A549 (cell line): ENCODE measurements around the gene SLC39A3. TPM values are rescaled to one million over a fixed set of nuclear protein-coding genes. Genes with fewer than 3 reads are reported as not detected.

Experiments used
- ATAC-seq, 2 experiments: fragments of 200-7000 bp in 1 of 2; fragments of >200 bp in 1 of 2; cut with Nextera tagmentation in 1 of 2; cut with Tn5 transposase in 1 of 2; 3 replicates each; pipeline versions ENCODE4 v1.8.0 to v1.9.1; 2018 to 2020; ENCODE audit warnings: mild to moderate bottlenecking in 1 of 2, moderate library complexity in 1 of 2
- CTCF ChIA-PET: fragments of 300-600 bp; sonication (Branson Sonifier 250); formaldehyde crosslinking; extraction: SDS; loops from one replicate; lab custom pipeline; 2021; ENCODE audit warnings: antibody characterized with exemption, inconsistent platforms; lab: Yijun Ruan, JAX
- POLR2A ChIA-PET: fragments of 350-600 bp; formaldehyde crosslinking; extraction: SDS; loops from one replicate; lab custom pipeline; 2021; ENCODE audit warnings: antibody characterized with exemption, inconsistent platforms; lab: Yijun Ruan, JAX
- DNase-seq, 2 experiments: peaks; one replicate each; pipeline versions ENCODE4 v3.0.0 to v3.0.0-alpha.2; 2011 to 2016; ENCODE audit warnings: low read depth in 1 of 2, low spot score in 1 of 2
- FAIRE-seq: peaks from 2 replicates; lab custom pipeline; 2011; peaks lifted over from hg19 to GRCh38; lab: Jason Lieb, UNC
- H3K27ac ChIP-seq, 2 experiments: fragments of >200 bp; sonication (Bioruptor Twin); formaldehyde crosslinking; 3 replicates each; pipeline ENCODE4 v1.5.1; 2016 to 2017
- H3K4me1 ChIP-seq: fragments of >200 bp; sonication (Bioruptor Twin); formaldehyde crosslinking; 3 replicates; pipeline ENCODE4 v1.6.1; 2016
- H3K4me2 ChIP-seq: fragments of >200 bp; sonication (Bioruptor Twin); formaldehyde crosslinking; 3 replicates; pipeline ENCODE4 v1.6.1; 2016
- H3K4me3 ChIP-seq: fragments of >200 bp; sonication (Bioruptor Twin); formaldehyde crosslinking; 3 replicates; pipeline ENCODE4 v1.5.1; 2016
- H3K9me3 ChIP-seq: fragments of >200 bp; sonication (Bioruptor Twin); formaldehyde crosslinking; 3 replicates; pipeline ENCODE4 v1.6.1; 2016
- CTCF ChIP-seq: fragments of >200 bp; sonication (Bioruptor Twin); formaldehyde crosslinking; IDR thresholded peaks from 3 replicates; pipeline ENCODE4 v1.5.1; 2016
- E2F6 ChIP-seq: IDR thresholded peaks from 2 replicates; pipeline ENCODE4 v1.6.1; 2012; ENCODE audit warnings: low read depth, borderline replicate concordance
- EP300 ChIP-seq, 2 experiments: fragments of >200 bp; sonication (Bioruptor Twin); formaldehyde crosslinking; IDR thresholded peaks; 2 replicates in 1 of 2; 3 replicates in 1 of 2; pipeline ENCODE4 v1.6.1; 2016 to 2017
- ESRRA ChIP-seq: fragments of 150-350 bp; IDR thresholded peaks from 2 replicates; pipeline ENCODE4 v1.6.1; 2014; ENCODE audit warnings: mild to moderate bottlenecking, low read length, borderline replicate concordance
- FOSB ChIP-seq: fragments of 250-450 bp; sonication (Bioruptor Pico); IDR thresholded peaks from 2 replicates; pipeline ENCODE4 v1.5.0; 2020; ENCODE audit warnings: mild to moderate bottlenecking, moderate library complexity
- HOXB5 ChIP-seq: fragments of 250-450 bp; sonication (Bioruptor Pico); IDR thresholded peaks from 2 replicates; pipeline ENCODE4 v1.5.0; 2020; ENCODE audit warnings: mild to moderate bottlenecking, moderate library complexity
- KDM1A ChIP-seq: fragments of 200-600 bp; sonication (generic); IDR thresholded peaks from 2 replicates; pipeline ENCODE4 v1.6.1; 2016; ENCODE audit warnings: low read depth, mild to moderate bottlenecking
- MAZ ChIP-seq: fragments of 150-350 bp; IDR thresholded peaks from 2 replicates; pipeline ENCODE4 v1.6.1; 2014; ENCODE audit warnings: antibody characterized with exemption, low read depth, low read length, borderline replicate concordance
- NPAS2 ChIP-seq: fragments of 250-450 bp; sonication (Bioruptor Pico); IDR thresholded peaks from 2 replicates; pipeline ENCODE4 v1.8.0; 2022; ENCODE audit warnings: mild to moderate bottlenecking, moderate library complexity, borderline replicate concordance
- NR3C1 ChIP-seq: fragments of >200 bp; sonication (Bioruptor Twin); formaldehyde crosslinking; IDR thresholded peaks from 3 replicates; pipeline ENCODE4 v1.6.1; 2017
- POLR2A ChIP-seq: IDR thresholded peaks from 2 replicates; pipeline ENCODE4 v1.6.1; 2012; ENCODE audit warnings: mild to moderate bottlenecking, low read length
- POLR2AphosphoS2 ChIP-seq: conservative IDR thresholded peaks from 2 replicates; pipeline ENCODE4 v1.6.1; 2012; ENCODE audit warnings: low read length, improper control_type of control experiment, inconsistent platforms
- RARB ChIP-seq: fragments of 250-450 bp; sonication (Bioruptor Pico); IDR thresholded peaks from 2 replicates; pipeline ENCODE4 v1.8.0; 2021; ENCODE audit warnings: mild to moderate bottlenecking, moderate library complexity
- RNF2 ChIP-seq: fragments of 200-600 bp; sonication (generic); IDR thresholded peaks from 2 replicates; pipeline ENCODE4 v1.6.1; 2016; ENCODE audit warnings: low read depth, mild to moderate bottlenecking, antibody characterized with exemption, moderate library complexity, borderline replicate concordance
- SMC3 ChIP-seq: fragments of >200 bp; sonication (Bioruptor Twin); formaldehyde crosslinking; IDR thresholded peaks from 3 replicates; pipeline ENCODE4 v1.6.1; 2018; ENCODE audit warnings: inconsistent platforms
- SREBF2 ChIP-seq: fragments of 450-650 bp; IDR thresholded peaks from 2 replicates; pipeline ENCODE4 v1.6.1; 2014; ENCODE audit warnings: mild to moderate bottlenecking, moderate library complexity
- TFCP2L1 ChIP-seq: fragments of 250-450 bp; sonication (Bioruptor Pico); IDR thresholded peaks from 2 replicates; pipeline ENCODE4 v1.5.0; 2021; ENCODE audit warnings: mild to moderate bottlenecking
- WGBS: methylation state at CpG from one replicate; pipeline ENCODE4 v1.1.6; 2017; ENCODE audit errors: missing lambda C conversion rate; 5-methylcytosine and 5-hydroxymethylcytosine counted together
- polyA plus RNA-seq, 4 experiments: library from polyadenylated mRNA; depleted of rRNA in 3 of 4; stranded (reverse); fragments of >200 nt; fragmentation: RNase III in 1 of 4; extraction: RNeasy Plus Mini Kit Qiagen cat#74134 plus additional on column Dnase treatment in 1 of 4; gene quantifications; 2 replicates in 3 of 4; 3 replicates in 1 of 4; pipeline ENCODE4 v1.2.3, GENCODE V29; 2011 to 2017
- TF ChIP-seq, protein P1 (sequence below): IDR thresholded peaks from 2 replicates; pipeline ENCODE4 v1.6.1; 2012
- TF ChIP-seq, protein P2 (sequence below): fragments of 200-600 bp; sonication (generic); IDR thresholded peaks from 2 replicates; pipeline ENCODE4 v1.6.1; 2016; ENCODE audit warnings: antibody characterized with exemption, mild to moderate bottlenecking, moderate library complexity

The SLC39A3 gene
- polyA plus RNA-seq, 2 of the 4 experiments (the other 2 are of a cell fraction), result 28.3 to 29.6 TPM

DNA sequence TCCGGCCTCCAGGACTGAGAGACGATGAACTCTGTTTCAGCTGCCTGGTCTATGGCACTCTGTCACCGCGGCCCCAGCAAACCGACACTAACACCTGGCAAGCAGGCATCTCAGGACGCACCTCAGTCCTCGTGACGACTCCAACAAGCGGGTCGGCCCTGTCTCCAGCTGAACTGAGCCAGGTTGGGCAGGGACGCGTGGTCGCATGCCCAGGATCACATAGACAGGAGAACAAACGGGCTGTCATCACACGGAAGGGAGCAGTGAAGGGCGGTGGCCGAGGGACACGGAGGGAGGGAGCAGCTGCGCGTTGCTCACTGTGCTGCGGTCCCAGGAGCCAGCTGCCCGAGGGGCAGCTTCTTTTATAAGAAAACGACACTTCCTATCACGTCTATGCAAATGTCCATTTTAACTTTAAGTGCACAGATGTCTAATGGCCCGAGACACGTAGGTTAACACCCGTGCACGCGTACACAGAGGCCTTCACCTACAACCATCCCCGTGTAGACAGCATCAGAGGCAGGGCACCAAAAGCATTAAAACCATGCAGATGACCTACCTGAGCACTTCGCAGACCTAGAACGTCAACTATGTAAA is 34.4 kb upstream of the SLC39A3 start:
- POLR2A ChIA-PET, result no interaction called here
- no peak for ATAC-seq
- no peak overlapping the region for H3K4me2 ChIP-seq
- H3K4me1 ChIP-seq, result no peaks in the 10 kb centered on the region
- H3K9me3 ChIP-seq, result no peaks in the 10 kb centered on the region
- TF ChIP-seq POLR2A (no peak), ESRRA (no peak), NPAS2 (CRISPR knock-in tag) (no peak), POLR2AphosphoS2 (no peak), TFCP2L1 (CRISPR knock-in tag) (no peak), KDM1A (no peak), CTCF (no peak), EP300 (IDR thresholded peaks at IDR 0.05) (no peak), SREBF2 (no peak)
- TF ChIP-seq, protein P1, sequence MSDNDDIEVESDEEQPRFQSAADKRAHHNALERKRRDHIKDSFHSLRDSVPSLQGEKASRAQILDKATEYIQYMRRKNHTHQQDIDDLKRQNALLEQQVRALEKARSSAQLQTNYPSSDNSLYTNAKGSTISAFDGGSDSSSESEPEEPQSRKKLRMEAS, result no peak
- TF ChIP-seq, all 56 proteins: peak for 0
- no peak for FAIRE-seq
- no peak for DNase-seq
- WGBS, result 93% methylated on average over 28 of the region's 32 CpGs
- H3K4me3 ChIP-seq, result no peak overlapping the region
- no peak overlapping the region for H3K27ac ChIP-seq
- CTCF ChIA-PET, result no interaction called here

DNA sequence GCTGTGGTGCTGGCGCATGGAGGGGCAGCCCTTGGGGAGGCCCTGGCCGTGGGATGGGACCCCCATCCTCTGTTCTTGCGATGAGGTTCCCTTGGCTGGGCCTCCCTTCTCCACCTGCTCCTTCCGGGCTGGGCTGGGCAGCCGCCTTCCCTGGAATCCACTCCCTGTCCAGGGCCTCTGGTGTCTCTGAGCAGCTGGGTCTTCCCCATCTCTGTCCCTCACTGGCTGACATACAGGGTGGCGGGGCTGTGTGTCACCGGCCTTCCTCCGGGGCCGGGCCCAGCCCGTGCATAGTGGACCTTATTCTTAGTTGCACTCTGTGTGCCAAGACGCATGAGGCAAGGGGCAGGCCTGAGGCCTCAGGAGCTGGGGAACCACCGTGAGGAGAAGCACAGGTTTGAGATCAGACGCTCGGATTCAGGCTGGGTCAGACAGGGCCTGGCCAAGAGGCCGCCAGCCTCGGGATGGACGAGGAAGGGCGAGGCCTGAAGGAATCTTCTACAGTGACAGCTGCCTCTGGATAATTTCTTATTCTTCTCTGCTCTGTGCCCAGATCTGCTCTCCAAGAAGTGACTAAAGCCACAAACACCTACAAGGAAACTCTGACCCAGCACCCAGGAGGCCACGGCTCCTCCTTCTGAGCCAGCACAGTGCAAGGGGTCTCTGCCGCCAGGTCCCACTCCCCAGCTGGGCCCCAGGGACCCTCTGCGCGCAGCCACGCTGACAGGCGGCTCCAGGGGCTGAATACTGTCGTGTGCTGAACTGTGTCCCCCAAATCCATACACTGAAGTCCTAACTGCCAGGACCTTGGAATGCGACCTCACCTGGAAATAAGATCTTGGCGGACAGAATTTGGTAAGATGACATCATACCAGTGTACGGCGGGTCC is 32.2 kb upstream of the SLC39A3 start:
- Histone ChIP-seq H3K4me1 (no peaks in the 10 kb centered on the region), H3K4me2 (no peak overlapping the region), H3K4me3 (no peak overlapping the region), H3K9me3 (no peaks in the 10 kb centered on the region), H3K27ac (no peak overlapping the region)
- no peak for DNase-seq
- TF ChIP-seq, protein P1, result no peak
- TF ChIP-seq RARB, result no peak
- TF ChIP-seq NR3C1, result no peak
- no peak for TF ChIP-seq FOSB
- no peak for TF ChIP-seq MAZ
- no peak for TF ChIP-seq HOXB5 (CRISPR knock-in tag)
- no peak for TF ChIP-seq SMC3
- TF ChIP-seq, protein P2, sequence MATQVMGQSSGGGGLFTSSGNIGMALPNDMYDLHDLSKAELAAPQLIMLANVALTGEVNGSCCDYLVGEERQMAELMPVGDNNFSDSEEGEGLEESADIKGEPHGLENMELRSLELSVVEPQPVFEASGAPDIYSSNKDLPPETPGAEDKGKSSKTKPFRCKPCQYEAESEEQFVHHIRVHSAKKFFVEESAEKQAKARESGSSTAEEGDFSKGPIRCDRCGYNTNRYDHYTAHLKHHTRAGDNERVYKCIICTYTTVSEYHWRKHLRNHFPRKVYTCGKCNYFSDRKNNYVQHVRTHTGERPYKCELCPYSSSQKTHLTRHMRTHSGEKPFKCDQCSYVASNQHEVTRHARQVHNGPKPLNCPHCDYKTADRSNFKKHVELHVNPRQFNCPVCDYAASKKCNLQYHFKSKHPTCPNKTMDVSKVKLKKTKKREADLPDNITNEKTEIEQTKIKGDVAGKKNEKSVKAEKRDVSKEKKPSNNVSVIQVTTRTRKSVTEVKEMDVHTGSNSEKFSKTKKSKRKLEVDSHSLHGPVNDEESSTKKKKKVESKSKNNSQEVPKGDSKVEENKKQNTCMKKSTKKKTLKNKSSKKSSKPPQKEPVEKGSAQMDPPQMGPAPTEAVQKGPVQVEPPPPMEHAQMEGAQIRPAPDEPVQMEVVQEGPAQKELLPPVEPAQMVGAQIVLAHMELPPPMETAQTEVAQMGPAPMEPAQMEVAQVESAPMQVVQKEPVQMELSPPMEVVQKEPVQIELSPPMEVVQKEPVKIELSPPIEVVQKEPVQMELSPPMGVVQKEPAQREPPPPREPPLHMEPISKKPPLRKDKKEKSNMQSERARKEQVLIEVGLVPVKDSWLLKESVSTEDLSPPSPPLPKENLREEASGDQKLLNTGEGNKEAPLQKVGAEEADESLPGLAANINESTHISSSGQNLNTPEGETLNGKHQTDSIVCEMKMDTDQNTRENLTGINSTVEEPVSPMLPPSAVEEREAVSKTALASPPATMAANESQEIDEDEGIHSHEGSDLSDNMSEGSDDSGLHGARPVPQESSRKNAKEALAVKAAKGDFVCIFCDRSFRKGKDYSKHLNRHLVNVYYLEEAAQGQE, result no peak
- TF ChIP-seq POLR2AphosphoS2, result no peak
- TF ChIP-seq RNF2, result no peak
- no peak for TF ChIP-seq E2F6
- no peak for ATAC-seq
- WGBS, result 89% methylated on average over 18 of the region's 29 CpGs
- POLR2A ChIA-PET, result no interaction called here
- FAIRE-seq, result no peak
- CTCF ChIA-PET, result interaction anchor here (1.8 kb wide), 1 partner anchor 124 kb away, joined by 5 read pairs; no protein-coding TSS in a partner anchor
